GM21529 (cell line): ENCODE data around the gene RASSF3.

Experiments
- ATAC-seq: cut with Tn5 transposase; IDR thresholded peaks from one replicate; pipeline ENCODE4 v1.9.1; 2021; ENCODE audit not compliant: unreplicated experiment

Gene RASSF3

DNA sequence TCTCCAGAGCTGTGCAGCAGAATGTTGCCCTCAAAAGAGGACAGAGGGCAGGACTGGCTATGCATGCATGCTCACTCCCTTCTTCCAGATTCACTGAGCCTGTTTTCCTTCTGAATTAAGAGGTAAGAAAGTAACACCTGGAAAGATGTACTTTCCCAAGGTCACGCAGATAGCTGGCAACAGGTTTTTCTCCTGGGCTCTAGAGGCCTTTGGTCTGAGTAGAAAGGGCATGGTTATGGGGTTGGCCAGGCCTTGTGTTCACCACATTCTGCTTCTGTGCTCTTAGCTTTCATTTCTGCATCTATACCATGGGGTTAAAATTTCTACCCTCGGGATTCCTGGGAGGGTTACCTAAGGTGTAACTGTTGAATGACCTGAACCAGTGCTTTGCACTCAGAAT is 57.5 kb downstream of the RASSF3 start:
- ATAC-seq: no peak

GRCh38 chr12:64669270-64669842 is 59.1 kb downstream of the RASSF3 start:
- ATAC-seq: peak; percentile 72

- no peak for ATAC-seq
Observed at GRCh38 chr12:64670019-64670418, 59.7 kb downstream of the RASSF3 start.

- ATAC-seq: no peak
Observed at GRCh38 chr12:64670919-64671639, 60.8 kb downstream of the RASSF3 start.

- no peak for ATAC-seq
Observed at GRCh38 chr12:64671681-64672080, 61.4 kb downstream of the RASSF3 start.

DNA sequence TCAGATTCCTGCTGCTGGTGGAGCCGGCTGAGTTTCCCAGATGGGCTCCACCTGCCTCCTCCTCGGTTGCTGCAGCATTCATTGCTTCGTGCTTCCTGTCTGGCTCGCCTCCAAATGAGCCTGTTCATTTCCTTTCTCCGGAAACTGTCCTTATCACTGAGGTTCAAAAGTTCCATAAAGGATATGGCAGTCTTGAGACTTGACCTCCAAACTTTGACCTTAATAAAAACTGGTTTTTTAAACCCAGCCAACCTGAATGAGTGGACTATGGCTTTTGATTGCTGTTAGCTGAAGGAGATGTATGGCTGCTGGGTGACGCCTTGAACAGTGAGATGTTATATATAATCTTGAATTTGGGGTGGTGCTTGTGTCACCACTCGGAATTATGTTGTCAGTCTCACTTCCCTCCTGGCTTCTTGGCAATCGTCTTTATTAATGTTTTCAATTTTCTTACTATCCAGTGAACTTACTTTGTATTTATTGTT is 62.7 kb downstream of the RASSF3 start:
- no peak for ATAC-seq

GRCh38 chr12:64673490-64674169 is 63.3 kb downstream of the RASSF3 start:
- ATAC-seq: no peak

GRCh38 chr12:64674367-64674922 is 64.2 kb downstream of the RASSF3 start:
- no peak for ATAC-seq

DNA sequence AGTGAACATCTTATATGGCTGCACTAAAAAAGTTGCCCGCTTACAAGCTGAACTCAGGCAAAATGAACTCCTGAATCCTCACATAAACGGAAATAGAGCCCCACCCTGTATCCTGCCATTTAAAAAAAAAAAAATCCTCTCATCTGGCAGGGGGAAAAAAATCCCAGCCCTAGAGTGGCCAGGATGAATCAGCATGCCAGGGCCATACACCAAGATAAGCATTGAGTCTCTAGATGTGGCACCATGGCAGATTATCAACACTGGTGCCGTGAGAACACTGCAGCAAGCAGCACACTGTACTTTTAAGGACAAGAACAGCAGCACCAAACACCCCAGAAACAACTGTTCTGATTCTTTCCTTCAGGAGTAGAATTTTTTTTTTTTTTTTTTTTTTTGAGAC is 65.5 kb downstream of the RASSF3 start:
- no peak for ATAC-seq

DNA sequence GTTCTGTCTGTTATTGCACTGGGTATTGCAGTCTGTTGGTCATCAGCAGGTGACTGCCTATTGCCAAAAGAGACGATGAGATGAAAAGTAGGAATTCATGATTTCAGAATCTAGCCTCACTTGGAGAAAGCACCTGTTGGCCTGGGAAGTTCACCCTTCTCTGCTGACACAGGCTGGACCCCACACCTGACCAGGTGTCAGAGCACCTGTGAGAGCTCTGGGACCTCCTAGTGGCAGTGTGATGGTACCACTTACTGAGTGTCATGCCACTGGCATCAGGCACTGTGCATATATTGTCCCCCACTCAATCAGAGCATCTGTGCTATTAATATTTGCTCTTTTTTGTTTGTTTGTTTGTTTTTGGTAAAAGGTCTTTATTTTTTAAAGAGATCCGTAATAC is 68.0 kb downstream of the RASSF3 start:
- no peak for ATAC-seq

DNA sequence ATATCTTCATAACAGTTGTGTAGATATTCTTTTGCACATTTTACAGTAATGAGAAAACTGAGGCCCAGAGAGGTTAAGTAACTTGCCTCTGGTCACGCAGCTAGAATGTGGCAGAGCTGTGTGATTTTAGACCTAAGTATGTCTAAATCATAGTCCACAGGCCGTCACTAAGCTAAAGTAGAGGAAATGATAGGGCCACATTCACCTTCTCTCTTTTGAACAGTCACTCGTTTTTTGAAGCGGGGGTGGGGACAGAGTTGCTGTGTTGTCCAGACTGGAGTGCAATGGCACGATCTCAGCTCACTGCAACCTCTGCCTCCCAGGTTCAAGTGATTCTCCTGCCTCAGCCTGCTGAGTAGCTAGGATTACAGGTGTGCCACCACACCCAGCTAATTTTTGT is 68.5 kb downstream of the RASSF3 start:
- no peak for ATAC-seq

DNA sequence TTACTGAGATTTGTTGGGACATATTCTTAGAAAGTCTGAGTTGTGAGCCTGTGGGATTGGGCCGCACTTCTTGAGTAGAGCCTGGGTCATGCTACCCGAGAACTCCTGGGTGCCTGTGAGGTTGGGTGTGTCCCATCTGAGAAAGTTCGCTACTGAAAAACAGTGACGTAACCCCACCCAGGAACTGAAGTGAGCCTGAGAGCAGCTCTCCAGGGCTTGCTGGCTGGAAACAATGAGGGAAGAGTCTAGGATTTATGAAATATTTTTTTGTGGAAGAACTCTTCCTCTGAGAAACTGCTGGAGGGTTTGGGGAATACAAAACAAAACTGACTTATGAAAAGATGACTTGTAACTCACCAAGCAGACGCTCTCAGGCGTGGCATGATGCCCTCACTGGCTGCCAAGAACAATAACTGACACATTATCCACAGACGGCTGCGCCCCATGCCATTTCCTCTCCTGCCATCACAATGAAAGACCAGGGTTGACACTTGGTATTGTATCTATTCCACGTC is 69.2 kb downstream of the RASSF3 start:
- ATAC-seq: peak; percentile 61

DNA sequence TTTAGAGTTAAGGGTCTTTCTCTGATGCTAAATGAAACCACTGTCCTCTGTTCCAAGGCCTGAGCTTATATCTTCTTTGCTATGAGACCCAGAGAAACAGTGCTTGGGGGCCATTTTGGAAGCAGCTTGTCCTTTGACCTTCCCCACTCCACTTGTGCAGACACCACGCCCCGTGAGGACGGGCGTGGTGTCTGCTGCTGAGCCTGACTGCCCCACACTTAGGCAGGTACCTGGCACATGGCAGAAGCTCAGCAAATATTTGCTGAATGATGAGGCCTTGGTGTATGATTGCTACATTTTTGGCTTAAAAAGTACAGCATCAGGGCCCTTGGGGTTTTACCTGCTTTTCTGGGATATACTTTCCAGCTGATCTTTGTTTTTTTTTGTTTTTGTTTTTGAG is 69.9 kb downstream of the RASSF3 start:
- ATAC-seq: no peak

- ATAC-seq: peak; percentile 44
Observed at GRCh38 chr12:64681200-64682052, 71.1 kb downstream of the RASSF3 start.

DNA sequence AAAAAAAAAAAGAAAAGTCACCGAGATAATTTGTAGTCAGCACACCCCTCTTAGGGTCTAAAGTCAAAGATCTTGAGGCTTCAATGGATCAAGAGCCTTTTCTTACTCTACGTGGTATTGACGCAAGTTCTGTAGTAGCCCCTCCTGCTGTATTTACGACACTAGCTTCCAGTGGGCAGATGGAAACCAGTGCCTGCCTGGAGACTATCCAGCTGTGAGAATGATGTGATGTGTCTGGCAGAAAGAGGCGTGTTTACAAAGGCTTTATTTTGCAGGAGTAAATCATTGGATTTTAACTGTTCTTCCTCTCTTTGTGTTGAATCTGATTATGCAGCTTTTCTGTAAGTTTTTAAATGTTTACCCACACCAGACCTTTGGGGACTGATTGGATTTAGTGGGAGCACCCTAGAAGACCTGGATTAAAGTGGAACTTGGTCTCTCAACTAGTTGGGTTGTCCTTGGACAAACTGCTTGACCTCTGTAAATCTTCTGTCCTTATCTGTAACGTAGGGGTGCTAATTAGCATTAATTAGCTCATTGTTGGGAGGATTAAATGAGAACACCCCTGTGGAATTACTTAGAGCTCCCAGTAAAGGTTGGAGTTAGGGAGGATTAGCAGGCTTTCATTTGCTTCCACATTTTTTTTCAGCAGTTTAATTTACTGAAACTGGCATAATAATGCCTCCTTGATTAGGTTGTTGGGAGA is 72.4 kb downstream of the RASSF3 start:
- ATAC-seq: no peak

DNA sequence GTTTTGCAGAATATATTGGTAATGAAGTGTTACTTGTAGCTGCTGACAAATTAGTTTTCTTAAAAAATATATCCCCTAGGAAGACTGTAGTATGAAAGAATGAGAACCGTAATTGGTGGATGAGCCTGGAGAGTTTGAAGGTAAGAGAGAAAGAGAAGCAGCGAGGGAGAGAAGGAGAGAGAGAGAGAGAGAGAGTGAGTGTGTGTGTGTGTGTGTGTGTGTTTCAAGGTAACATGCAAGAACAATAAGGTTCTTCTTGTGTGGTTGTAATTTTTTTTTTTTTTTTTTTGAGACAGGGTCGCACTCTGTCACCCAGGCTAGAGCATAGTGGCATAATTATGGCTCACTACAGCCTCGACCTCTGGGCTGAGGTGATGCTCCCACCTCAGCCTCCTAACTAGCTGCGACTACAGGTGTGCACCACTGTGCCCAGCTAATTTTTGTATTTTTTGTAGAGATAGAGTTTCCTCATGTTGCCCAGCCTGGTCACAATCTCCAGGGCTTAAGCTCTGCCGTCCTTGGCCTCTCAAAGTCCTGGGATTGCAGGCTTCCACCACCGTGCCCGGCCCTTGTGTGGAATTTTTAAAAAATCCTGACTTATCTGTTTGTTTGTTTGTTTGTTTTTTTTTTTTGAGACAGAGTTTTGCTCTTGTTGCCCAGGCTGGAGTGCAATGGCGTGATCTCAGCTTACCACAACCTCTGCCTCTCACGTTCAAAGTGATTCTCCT is 73.7 kb downstream of the RASSF3 start:
- ATAC-seq: no peak

- ATAC-seq: no peak
Observed at GRCh38 chr12:64685050-64685449, 74.8 kb downstream of the RASSF3 start.

- ATAC-seq: no peak
Observed at GRCh38 chr12:64685605-64686004, 75.3 kb downstream of the RASSF3 start.

GRCh38 chr12:64687816-64688215 is 77.5 kb downstream of the RASSF3 start:
- no peak for ATAC-seq
